ENCODE data around the gene FNDC3B.

The FNDC3B gene

GRCh38 chr3:172325461-172325860 is 286.1 kb downstream of the FNDC3B start:
- DNase-seq = no peak

DNA sequence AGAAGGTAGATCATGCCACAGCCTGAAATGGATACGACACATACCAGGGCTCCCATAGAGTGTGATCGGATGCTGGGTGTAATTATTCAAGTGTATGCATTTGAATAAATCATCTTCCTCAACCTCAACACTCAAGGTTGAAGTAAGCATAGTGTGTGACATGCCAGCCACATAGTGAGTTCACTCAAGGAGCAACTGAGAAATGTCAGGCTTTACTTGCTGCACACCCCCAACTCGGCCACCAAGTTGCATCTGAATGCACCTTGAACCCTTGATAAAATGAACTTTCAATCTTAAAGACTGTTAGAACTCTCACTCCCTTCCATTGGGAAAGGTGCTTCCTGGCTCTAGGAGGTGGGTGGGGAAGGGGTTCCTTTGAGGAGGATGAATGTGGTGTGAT is 287.6 kb downstream of the FNDC3B start:
- no peak for DNase-seq

DNA sequence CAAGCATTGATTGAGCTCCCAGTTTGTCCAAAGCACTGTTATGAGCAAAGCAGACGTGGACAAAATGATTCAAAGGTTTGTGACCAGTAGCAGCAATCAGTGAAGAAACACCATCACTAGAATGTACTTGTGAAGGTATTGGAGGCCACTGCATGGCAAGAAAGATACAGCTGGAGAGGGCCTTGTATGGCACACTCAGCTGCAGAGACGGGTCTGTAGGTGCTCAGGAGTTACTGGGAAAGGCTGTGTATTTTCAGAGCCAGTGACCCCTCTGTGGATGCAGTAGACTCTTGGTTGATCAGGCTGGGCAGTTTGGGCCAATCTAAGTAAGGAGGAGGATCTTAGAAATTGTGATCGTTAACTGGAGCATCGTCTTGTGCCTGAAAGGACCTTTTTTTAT is 288.9 kb downstream of the FNDC3B start:
- DNase-seq = no peak

- DNase-seq = no peak
Measured at GRCh38 chr3:172329070-172329469, 289.7 kb downstream of the FNDC3B start.

GRCh38 chr3:172330413-172330812 is 291.0 kb downstream of the FNDC3B start:
- no peak for DNase-seq

DNA sequence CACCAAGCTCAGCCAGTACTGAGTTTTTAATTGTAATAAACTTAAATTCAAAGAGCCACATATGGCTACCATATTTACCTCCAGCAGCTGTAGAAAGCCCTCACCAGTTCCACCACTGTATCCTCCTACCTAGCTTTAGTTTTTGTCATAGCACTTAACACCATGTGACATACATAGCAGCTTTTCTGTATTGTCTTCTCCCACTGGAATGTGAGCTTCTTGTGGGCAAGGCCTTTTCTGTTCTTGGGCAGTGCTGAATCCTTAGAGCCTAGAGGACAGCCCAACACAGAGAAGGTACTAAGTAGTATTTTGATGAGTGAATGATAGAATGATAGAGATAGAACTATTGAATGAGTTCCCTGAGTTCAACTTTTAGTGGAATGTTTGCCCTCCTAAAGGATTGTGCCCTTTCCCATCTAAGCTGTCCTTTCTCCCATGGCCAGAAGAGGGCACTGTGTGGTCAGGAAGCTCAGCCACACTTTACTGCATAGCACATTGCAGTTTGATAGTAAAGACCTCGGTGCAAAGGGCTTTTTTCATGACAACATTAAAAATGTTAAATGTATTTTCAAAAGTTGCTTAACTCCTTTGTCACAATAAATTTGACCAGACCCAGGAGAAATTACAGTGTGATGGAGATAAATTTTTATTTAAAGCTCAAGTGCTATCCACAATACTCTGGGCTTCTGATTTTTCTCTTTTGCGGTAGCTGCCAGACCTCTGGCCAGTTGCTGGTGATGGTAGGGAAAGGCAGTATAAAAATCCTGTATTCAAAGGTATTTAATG is 293.1 kb downstream of the FNDC3B start:
- DNase-seq = peak; percentile 61

- DNase-seq = no peak
Measured at GRCh38 chr3:172333042-172333377, 293.6 kb downstream of the FNDC3B start.

DNA sequence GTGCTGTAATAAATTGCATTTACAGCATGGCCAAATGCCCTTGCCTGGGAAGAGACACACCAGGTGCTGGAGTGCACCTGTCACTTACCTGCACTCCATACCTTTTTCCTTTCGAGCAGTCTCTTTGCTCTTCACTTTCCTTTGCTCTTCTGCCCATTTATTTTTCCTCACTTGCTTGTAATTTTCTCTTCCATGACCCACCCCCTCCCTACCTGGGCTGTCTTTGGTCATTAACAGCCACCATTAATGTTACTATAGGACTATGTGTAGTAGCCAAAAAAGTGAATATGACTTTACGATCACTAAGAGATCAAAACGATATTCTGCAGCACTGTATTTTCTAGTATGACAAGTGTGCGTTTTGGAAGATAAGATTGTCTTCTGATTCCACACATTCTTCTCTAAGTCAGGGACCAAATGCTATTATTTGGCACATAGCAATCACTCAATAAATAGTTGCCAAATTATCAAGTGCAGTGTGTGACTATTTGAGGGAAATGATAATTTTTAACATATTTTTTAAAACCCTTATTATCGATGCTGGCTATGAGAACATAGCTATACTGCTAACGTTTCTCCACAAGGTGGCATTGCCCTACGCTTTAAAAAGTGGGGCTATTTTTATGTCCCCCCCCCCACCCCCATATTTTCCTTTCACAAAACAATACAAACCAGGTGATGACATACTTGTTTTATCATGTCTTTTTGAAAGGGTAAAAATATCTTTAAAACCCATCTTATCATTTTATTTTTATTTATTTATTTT is 294.5 kb downstream of the FNDC3B start:
- no peak for DNase-seq

DNA sequence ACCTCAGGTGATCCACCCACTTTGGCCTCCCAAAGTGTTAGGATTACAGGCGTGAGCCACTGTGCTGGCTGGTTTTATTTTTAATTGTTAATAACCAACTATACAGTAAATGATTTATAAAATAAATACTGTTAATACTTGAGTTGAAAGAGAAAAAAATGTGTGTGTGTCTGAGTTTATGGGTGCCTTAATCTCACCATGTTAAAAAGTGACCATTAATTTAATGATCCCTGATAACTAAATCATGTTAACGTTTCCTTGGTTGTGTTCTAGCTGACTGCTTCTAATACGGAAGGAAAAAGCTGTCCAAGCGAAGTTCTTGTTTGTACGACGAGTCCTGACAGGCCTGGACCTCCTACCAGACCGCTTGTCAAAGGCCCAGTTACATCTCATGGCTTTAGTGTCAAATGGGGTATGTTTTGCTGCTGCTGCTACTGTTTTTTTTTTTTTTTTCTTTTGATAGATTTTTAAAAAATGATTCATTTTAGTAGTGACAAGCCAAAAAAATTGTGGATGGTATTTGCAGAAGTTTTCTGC is 295.4 kb downstream of the FNDC3B start:
- no peak for DNase-seq

- DNase-seq = no peak
Measured at GRCh38 chr3:172339892-172340291, 300.5 kb downstream of the FNDC3B start.

DNA sequence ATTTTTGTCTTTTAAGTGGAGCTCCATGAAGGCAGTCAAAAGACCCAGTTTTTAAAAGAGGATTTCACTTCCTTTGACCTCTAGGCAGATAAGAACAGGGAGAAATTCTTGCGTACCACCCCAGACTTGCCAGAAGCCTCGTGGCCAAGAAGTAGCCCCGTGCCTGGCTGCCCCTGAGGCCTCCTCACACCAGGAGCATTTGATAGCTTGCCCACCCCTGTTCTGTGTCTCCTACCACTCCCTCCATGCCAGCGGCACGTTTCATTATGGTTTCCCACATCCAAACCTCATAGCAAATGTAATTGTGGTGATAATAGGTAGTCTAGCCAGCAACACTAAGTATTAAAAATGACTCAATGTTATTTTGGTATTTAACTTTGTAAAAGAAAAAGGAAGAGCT is 301.2 kb downstream of the FNDC3B start:
- DNase-seq = no peak

- DNase-seq = peak; percentile 73
Measured at GRCh38 chr3:172341482-172342059, 302.2 kb downstream of the FNDC3B start.

GRCh38 chr3:172342097-172342659 is 302.8 kb downstream of the FNDC3B start:
- DNase-seq = no peak

- DNase-seq = no peak
Measured at GRCh38 chr3:172343117-172343516, 303.7 kb downstream of the FNDC3B start.

DNA sequence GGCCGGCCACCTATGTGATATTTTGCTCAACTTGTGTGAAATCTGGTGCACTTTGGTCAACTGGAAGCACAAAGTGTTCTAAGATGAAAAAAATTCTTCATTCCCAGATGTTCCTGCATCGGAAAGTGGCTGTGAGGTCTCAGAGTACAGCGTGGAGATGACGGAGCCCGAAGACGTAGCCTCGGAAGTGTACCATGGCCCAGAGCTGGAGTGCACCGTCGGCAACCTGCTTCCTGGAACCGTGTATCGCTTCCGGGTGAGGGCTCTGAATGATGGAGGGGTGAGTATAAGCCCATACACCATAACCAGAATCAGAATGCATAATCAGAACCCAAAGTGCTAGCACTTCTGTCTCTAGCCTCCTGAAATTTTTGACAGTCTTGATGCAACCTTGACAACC is 304.6 kb downstream of the FNDC3B start:
- DNase-seq = no peak

DNA sequence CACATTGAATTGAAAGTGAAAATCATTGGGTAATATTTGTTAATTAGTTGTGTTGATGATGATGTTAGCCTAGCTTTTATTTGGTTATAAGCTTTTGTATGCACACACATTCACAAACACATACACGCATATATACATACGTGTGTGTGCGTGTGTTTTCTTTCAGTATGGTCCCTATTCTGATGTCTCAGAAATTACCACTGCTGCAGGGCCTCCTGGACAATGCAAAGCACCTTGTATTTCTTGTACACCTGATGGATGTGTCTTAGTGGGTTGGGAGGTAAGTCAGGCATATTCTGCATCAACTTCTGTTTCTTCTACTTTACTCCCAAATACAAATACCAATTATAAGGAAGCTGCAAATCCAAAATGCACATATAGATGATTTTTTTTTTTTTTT is 306.8 kb downstream of the FNDC3B start:
- DNase-seq = no peak

DNA sequence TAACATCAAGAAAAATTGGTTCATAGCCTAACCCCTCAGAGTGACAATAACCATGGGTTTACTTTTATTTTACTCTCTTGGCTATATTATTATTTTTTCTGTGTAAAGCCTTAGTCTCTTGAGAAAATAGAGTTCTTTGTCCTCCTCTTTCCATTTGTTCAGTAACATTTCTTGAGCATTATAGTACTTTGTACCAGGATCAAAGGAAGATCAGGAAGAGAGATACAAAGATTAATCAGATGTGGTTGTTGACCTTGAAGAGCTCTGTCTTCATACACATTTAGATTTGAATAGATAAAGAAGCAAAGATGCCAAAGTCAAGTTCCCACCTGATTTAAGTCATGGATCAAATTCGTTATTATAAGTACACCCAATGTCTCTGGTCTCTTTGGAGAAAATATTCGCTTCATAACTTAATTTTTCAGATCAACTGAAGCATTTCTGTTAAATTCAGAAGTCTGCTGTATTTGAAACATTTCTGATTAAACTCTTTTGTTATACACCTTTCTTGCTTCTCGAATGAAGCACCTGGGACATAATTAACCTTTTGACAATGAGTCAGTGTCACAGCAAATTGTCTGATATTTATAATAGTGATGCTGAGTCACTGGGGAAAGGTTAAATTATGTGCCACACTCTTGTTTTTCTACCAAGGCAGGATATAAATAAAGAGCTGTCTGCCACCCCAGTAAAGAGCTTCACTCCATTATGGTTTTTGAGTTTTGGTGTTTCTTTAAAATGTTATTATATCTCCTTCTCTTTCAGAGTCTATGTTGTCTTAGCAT is 308.7 kb downstream of the FNDC3B start:
- DNase-seq = no peak

DNA sequence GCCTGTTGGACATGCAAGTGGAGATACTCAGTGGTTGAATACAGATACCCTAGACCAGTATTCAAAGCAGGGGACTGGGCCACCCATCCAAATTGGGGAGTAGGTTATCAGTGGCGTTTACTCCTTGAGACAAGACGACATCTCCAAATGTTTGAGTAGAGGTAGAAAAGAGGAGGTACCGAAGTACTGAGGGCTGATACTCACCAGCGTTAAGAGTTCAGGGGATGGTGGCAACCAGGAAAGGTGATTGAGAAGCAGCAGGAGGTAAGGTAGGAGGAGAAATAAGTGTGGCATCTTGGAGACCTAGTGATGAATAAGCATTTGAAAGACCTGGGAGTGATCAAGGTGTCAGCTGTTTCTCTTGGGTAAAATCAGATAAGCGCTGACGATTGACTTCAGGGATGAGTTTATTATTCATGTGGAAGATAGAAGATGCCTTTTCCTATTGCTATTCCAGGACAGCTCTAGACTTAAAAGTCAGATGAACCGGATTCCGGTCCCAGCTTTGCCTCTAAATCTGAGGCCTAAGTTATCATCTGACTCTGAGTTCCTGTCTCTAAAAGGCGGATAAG is 312.6 kb downstream of the FNDC3B start:
- DNase-seq = no peak

DNA sequence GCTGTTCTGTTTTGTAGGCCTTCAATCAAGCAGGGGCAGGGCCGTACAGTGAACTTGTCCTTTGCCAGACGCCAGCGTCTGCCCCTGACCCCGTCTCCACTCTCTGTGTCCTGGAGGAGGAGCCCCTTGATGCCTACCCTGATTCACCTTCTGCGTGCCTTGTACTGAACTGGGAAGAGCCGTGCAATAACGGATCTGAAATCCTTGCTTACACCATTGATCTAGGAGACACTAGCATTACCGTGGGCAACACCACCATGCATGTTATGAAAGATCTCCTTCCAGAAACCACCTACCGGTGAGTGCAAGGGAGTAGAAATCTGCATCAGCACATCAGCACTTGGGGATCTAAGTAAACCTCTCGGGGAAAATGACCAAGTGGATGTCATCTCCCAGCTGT is 313.4 kb downstream of the FNDC3B start:
- DNase-seq = no peak

- DNase-seq = no peak
Measured at GRCh38 chr3:172354931-172355499, 315.6 kb downstream of the FNDC3B start.

- no peak for DNase-seq
Measured at GRCh38 chr3:172355836-172356235, 316.5 kb downstream of the FNDC3B start.

- DNase-seq = no peak
Measured at GRCh38 chr3:172356427-172356826, 317.0 kb downstream of the FNDC3B start.
